GM21526 (cell line): ENCODE data around the gene PHF12.

Experiments used
- ATAC-seq: cut with Tn5 transposase; IDR thresholded peaks from one replicate; pipeline ENCODE4 v1.9.1; 2021; ENCODE audit warnings: moderate library complexity; ENCODE audit not compliant: unreplicated experiment, low FRiP score

The PHF12 gene

GRCh38 chr17:28977659-28978355 is 26.5 kb upstream of the PHF12 start:
- ATAC-seq = no peak

DNA sequence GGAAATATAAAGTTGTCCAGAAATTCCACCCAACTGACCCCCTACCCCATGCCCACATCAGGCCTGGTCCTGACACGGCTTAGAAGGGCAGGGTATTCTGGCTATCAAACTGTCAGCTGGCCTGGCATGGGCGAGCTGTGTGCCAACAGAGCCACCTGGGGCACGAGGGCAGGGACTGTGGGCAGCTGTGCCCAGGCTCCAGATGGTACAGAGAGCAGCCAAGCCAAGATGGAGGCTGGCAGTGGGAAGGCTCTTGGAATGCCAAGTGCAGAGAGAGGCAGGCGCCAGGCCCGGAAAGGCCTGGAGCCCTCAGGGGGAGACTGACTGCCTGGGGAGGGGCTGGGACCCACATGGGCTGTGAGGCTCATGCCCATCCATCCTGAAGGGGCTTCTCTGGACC is 24.3 kb upstream of the PHF12 start:
- no peak for ATAC-seq

DNA sequence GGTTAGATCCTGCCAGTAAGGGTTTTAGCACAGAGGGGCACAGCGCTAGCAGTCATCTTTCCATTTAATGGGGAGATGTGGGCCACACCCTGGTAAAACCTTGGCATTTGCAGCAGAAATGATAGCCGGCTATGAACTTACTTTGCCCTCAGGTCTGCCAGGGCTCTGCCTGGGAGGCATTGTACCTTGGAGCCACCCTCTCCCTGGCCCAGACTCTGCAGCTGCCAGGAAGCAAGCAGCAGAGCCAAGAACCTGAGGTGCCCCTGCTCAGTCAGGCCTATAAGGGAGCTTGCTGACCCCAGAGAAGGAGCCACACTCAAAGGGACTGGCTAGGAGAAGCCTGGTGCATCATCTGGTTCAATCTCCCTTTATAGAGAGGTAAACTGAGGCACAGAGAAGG is 23.7 kb upstream of the PHF12 start:
- no peak for ATAC-seq

- no peak for ATAC-seq
These were observed 23.1 kb upstream of the PHF12 start for GRCh38 chr17:28974451-28974850.

DNA sequence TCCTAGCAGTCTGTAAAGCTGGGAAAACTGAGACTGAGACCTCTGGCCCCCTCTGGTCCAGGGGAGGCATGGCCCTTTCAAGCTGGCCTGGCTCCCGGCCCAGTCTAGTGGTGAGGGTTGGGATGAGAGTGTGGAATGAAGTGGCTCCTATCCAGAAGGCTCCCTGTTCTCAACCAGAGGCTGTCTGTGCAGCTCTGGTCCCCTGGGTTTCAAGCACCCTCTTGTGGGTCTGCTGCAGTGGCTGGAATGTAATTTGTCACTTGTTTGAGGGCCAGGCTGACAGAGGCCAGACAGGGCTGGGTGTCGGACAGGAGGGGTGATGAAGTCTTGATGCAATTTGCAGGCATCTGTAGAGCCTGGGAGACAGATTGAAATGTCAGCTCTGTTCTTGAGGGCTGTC is 22.1 kb upstream of the PHF12 start:
- ATAC-seq = no peak

DNA sequence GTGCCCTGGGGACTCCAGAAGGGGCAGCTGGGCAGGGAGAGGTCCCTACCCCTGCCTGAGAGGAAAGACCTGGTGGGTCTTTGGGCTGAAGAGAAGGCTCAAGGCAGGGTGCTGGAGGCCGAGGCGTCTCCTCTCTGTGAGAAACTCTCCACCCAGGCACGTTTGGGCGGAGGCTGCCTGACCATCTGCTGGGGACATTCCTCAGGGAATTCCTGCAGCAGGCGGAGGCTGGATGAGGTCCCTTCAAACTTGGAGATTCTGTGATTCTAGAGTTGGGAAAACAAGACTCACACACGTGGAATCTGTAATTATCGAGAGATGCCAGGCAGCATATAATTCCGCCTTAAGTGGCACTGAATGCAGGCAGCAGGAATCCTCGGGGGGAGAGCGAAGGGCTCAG is 21.1 kb upstream of the PHF12 start:
- no peak for ATAC-seq

- ATAC-seq = no peak
These were observed 19.6 kb upstream of the PHF12 start for GRCh38 chr17:28970879-28971278.

GRCh38 chr17:28969706-28970393 is 18.5 kb upstream of the PHF12 start:
- no peak for ATAC-seq

GRCh38 chr17:28968914-28969295 is 17.6 kb upstream of the PHF12 start:
- ATAC-seq = no peak

- ATAC-seq = no peak
These were observed 17.1 kb upstream of the PHF12 start for GRCh38 chr17:28968231-28968913.

DNA sequence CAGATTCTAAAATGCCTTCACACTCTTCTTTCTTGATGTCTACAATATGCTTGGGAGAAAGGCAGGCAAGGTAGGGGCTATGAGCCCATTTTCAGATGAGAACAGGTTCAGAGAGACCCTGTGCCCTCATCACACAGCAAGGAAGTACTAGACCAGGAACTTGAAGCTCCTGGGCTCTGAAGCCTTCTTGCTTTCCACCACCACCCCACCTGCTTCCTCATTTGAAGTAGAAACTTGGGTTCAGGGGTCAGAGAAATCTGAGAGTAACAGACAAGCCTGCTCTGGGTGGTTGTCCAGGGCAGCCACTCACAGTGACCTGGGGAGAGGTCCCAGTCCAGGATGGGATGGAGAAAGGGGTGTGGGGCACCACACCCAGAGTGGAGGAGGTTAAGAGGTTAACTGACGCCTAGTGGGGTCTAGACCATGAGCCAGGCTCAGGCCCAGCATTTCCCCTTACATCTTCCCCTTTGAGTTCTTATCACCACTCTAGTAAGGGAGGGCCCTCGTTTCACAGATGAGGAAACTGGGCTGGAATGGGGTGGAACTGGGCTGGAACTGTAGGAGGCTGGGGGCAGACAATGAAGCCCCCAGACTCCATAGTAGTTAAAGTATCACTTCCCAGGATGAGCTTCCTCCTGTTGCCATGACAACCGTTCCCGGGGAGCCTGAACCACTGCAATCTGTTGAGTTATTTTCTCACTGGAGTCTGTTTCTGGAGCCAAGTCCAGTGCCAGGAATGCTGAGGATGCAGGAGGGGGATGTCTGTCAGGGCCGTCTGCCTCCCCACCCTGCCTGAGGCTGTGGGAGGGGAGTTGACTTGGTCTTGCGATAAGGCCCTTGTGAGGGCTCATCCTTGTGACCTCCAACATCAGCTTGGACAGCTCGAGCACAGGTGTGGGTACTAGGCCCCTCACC is 16.2 kb upstream of the PHF12 start:
- no peak for ATAC-seq

GRCh38 chr17:28963841-28964240 is 12.5 kb upstream of the PHF12 start:
- ATAC-seq = no peak

DNA sequence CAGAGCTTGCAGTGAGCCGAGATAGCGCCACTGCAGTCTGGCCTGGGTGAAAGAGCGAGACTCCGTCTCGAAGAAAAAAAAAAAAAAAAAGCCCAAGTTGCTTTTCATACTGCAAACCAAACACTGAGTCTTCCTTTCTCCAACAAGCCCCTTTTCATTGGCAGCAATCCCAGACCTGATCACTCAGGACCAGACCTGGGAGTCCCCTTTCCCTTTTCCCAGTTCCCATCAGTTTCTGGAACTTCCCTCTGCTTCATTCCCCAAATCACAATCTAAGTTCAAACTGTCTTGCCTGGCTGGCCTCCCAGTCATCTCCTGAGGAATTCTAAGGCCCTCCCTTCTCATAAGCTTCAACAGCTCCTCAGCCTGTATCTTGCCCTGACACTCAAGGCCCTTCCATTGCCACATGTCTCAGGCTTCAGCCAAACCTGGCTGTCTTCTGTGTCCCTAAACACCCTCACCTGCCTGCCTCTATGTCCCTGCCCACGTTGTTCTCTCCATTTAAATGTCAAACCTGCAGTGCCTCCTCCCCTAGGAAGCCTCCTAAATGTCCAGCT is 11.8 kb upstream of the PHF12 start:
- ATAC-seq = no peak

GRCh38 chr17:28961391-28961790 is 10.1 kb upstream of the PHF12 start:
- no peak for ATAC-seq

GRCh38 chr17:28960256-28961061 is 9.1 kb upstream of the PHF12 start:
- no peak for ATAC-seq

- ATAC-seq = no peak
These were observed 8.2 kb upstream of the PHF12 start for GRCh38 chr17:28959471-28959871.

GRCh38 chr17:28958820-28959455 is 7.6 kb upstream of the PHF12 start:
- no peak for ATAC-seq

DNA sequence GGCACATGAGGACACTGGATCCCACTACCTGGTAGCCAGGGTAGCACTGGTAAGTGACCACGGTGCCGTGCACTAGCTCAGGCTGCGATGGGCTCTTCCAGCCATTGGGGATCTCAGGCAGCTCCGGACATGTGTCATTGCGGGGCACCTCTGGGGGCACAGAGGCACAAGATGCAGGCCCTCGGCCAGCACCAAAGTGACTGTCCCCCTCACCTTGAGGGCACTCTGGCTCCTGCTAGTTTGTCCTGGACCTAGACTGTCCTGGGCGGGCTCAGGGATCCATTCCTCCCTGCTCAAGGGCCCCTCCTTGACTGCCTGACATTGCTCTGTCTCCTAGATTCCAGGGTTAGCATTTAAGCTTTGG is 6.7 kb upstream of the PHF12 start:
- no peak for ATAC-seq

DNA sequence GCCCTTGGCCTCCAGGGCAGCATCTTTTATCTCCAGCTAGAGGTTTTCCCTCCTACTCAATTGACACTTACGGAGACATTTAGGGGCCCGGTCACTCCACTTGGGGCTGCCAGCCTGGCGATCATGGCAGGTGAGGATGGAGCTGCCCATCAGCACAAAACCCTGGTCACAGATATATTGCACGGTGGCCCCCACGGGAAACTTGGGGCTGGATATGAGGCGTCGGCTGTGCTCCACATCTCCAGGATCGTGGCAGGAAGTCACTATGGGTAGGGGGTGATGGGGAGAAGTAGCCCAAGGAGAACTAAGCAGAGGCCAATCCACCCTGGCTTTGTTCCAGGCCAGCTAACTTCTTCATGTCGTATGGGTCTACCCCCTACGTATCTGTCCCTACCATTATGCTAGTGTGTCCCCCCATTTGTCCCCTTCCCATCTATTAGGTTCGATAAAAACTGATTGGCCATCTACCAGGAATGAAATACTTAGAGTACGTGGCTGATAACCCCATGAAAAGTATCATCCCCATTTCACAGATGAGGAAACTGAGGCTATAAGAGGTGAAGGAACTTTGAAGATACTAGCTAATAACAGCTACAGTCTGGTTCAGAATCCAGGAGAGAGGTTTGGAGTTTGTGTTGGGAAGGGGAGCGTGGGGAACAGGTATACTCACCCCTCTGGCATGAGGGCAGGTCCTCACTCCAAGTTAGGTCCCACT is 6.1 kb upstream of the PHF12 start:
- no peak for ATAC-seq
